DLD1 (cell line): ENCODE data around the gene TMEM132C.

Experiments
- in situ Hi-C: cut with HindIII; loops from 2 replicates; pipeline ENCODE4 v1.10.0; 2017; ENCODE audit warnings: low sequenced_read_pairs

TMEM132C gene

GRCh38 chr12:128693771-128694170 lies 426.8 kb downstream of the TMEM132C start:
- in situ Hi-C loops, result no loop called here

GRCh38 chr12:128694445-128694844 lies 427.5 kb downstream of the TMEM132C start:
- in situ Hi-C loops, result no loop called here

GRCh38 chr12:128695697-128696096 lies 428.7 kb downstream of the TMEM132C start:
- in situ Hi-C loops, result no loop called here

- in situ Hi-C loops, result no loop called here
Observed at GRCh38 chr12:128698301-128698972, 431.5 kb downstream of the TMEM132C start.

DNA sequence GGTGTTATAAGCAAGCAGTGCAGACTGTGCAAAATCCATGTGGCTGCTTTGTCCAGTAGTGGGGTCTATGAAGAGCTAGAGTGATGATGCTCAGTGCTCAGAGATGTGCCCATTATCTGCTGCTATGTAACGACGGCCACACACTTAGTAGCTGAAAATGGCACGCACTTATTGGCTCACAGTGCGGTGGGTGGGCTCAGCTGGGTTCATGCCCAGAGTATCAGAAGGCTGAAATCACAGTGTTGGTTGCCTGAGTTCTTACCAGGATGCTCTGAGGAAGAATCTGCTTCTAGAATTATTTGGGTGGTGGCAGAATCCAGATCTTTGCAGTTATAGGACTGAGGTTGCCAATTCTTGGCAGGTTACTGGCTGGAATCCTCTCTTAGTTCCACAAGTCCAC lies 432.1 kb downstream of the TMEM132C start:
- in situ Hi-C loops, result no loop called here

DNA sequence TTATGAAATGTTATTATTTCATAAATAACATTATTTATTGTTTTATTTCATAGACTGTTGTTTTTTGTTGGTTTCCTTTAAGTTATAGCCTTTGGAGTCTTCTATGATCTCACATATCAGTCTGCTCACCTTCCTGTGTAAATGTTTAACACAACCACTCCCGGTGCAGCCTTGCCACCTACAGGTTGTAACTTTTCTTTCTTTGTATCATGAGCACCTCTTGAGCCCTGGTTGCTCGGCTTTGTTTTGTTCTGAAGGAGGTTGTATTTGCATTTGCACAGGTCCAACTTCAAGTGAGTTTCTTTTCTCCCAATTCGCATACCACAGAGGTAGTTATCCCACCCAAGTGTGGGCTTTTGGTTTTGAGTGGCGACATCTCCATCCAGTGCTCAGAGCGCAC lies 435.4 kb downstream of the TMEM132C start:
- in situ Hi-C loops, result no loop called here

DNA sequence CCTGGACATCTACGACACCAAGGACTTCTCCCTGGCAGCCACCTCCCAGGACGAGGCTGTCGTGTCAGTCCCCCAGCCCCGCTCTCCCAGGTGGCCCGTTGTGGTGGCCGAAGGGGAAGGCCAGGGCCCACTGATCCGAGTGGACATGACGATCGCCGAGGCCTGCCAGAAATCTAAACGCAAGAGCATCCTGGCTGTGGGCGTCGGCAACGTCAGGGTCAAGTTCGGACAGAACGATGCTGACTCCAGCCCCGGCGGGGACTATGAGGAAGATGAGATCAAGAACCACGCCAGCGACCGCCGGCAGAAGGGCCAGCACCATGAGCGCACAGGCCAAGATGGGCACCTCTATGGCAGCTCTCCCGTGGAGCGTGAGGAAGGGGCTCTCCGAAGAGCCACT lies 438.2 kb downstream of the TMEM132C start:
- in situ Hi-C loops, result no loop called here

- in situ Hi-C loops, result no loop called here
Observed at GRCh38 chr12:128707488-128707887, 440.5 kb downstream of the TMEM132C start.

- in situ Hi-C loops, result no loop called here
Observed at GRCh38 chr12:128708789-128709188, 441.8 kb downstream of the TMEM132C start.

GRCh38 chr12:128709660-128710059 lies 442.7 kb downstream of the TMEM132C start:
- in situ Hi-C loops, result no loop called here

GRCh38 chr12:128711486-128711885 lies 444.5 kb downstream of the TMEM132C start:
- in situ Hi-C loops, result no loop called here

- in situ Hi-C loops, result no loop called here
Observed at GRCh38 chr12:128712622-128713021, 445.7 kb downstream of the TMEM132C start.

- in situ Hi-C loops, result no loop called here
Observed at GRCh38 chr12:128715485-128715884, 448.5 kb downstream of the TMEM132C start.

GRCh38 chr12:128724468-128725046 lies 457.6 kb downstream of the TMEM132C start:
- in situ Hi-C loops, result no loop called here

- in situ Hi-C loops, result no loop called here
Observed at GRCh38 chr12:128726886-128727285, 459.9 kb downstream of the TMEM132C start.

DNA sequence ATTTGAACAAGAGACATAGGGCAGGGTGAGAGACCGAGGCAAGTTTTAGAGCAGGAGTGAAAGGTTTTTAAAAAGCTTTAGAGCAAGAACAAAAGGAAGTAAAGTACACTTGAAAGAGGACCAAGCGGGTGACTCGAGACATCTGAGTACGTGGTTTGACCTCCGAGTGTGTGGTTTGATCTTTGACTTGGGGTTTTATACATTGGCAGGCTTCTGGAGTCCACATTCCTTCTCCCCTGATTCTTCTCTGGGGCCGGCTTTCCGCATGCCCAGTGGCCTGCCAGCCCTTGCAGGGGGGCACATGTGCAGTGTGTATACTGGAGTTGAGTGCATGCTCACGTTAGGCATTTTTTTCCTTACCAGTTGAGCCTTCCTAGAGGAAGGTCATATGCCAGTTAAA lies 460.5 kb downstream of the TMEM132C start:
- in situ Hi-C loops, result no loop called here

- in situ Hi-C loops, result no loop called here
Observed at GRCh38 chr12:128727999-128728398, 461.0 kb downstream of the TMEM132C start.

- in situ Hi-C loops, result no loop called here
Observed at GRCh38 chr12:128729628-128730121, 462.7 kb downstream of the TMEM132C start.

- in situ Hi-C loops, result no loop called here
Observed at GRCh38 chr12:128734371-128734770, 467.4 kb downstream of the TMEM132C start.

GRCh38 chr12:128737292-128737966 lies 470.5 kb downstream of the TMEM132C start:
- in situ Hi-C loops, result no loop called here

GRCh38 chr12:128743916-128744315 lies 476.9 kb downstream of the TMEM132C start:
- in situ Hi-C loops, result no loop called here
